Loucy (cell line): ENCODE measurements around the gene P2RX2.

Source experiments
- H2AFZ ChIP-seq: fragments of 200-600 bp; sonication (generic); 2 replicates; pipeline ENCODE4 v1.6.0; 2016; ENCODE audit warnings: antibody characterized with exemption, mild to moderate bottlenecking, low read length, moderate library complexity
- H3F3A ChIP-seq: fragments of 200-600 bp; 2 replicates; pipeline ENCODE4 v1.6.0; 2016; ENCODE audit warnings: antibody characterized with exemption, low read depth, mild to moderate bottlenecking
- H3K27me3 ChIP-seq: fragments of 200-600 bp; sonication (generic); 2 replicates; pipeline ENCODE4 v1.6.1; 2014; ENCODE audit warnings: low read length, mild to moderate bottlenecking; ENCODE audit not compliant: insufficient read depth, poor library complexity, severe bottlenecking
- H3K36me3 ChIP-seq: fragments of 200-600 bp; sonication (generic); 2 replicates; pipeline ENCODE4 v1.6.1; 2016; ENCODE audit warnings: low read length; ENCODE audit not compliant: insufficient read depth
- H3K4me1 ChIP-seq: fragments of 200-600 bp; sonication (generic); 2 replicates; pipeline ENCODE4 v1.5.1; 2014; ENCODE audit warnings: low read length, mild to moderate bottlenecking; ENCODE audit not compliant: insufficient read depth, poor library complexity, severe bottlenecking
- H3K4me2 ChIP-seq: fragments of 200-600 bp; sonication (generic); 2 replicates; pipeline ENCODE4 v1.6.0; 2014; ENCODE audit warnings: antibody characterized with exemption, low read length, low read depth, mild to moderate bottlenecking; ENCODE audit not compliant: poor library complexity, severe bottlenecking
- H3K4me3 ChIP-seq: fragments of 200-600 bp; sonication (generic); 2 replicates; pipeline ENCODE4 v1.5.1; 2014; ENCODE audit warnings: low read length, mild to moderate bottlenecking, mixed read lengths; ENCODE audit not compliant: poor library complexity, severe bottlenecking
- H3K79me2 ChIP-seq: fragments of 200-600 bp; sonication (generic); 2 replicates; pipeline ENCODE4 v1.6.1; 2014; ENCODE audit warnings: low read length; ENCODE audit not compliant: insufficient read depth
- H3K9ac ChIP-seq: fragments of 200-600 bp; sonication (generic); 2 replicates; pipeline ENCODE4 v1.6.0; 2014; ENCODE audit warnings: mild to moderate bottlenecking, low read depth, low read length, moderate library complexity; ENCODE audit not compliant: poor library complexity, severe bottlenecking
- H3K9me2 ChIP-seq: fragments of 200-600 bp; sonication (generic); replicated peaks from 2 replicates; pipeline ENCODE4 v1.6.1; 2016; ENCODE audit warnings: low read depth, low read length, mixed read lengths
- H3K9me3 ChIP-seq: fragments of 200-600 bp; sonication (generic); 2 replicates; pipeline ENCODE4 v1.6.1; 2014; ENCODE audit warnings: mild to moderate bottlenecking, antibody characterized with exemption, low read length, low read depth; ENCODE audit not compliant: insufficient read depth
- H4K20me1 ChIP-seq: fragments of 200-600 bp; sonication (generic); 2 replicates; pipeline ENCODE4 v1.6.0; 2014; ENCODE audit warnings: antibody characterized with exemption, low read length, mild to moderate bottlenecking; ENCODE audit not compliant: insufficient read depth, poor library complexity, severe bottlenecking
- CTCF ChIP-seq: fragments of 200-600 bp; sonication (generic); conservative IDR thresholded peaks from 2 replicates; pipeline ENCODE4 v1.5.1; 2014; ENCODE audit warnings: mild to moderate bottlenecking, antibody characterized with exemption, low read length
- EZH2phosphoT487 ChIP-seq: fragments of 200-600 bp; IDR thresholded peaks from 2 replicates; pipeline ENCODE4 v1.6.1; 2018; ENCODE audit warnings: antibody characterized with exemption, mild to moderate bottlenecking, moderate library complexity, borderline replicate concordance

The P2RX2 gene

GRCh38 chr12:132668191-132669088, 49.9 kb downstream of the P2RX2 start:
- peaks cover 6% of the 10 kb centered on the region; the same call in 1 of the 2 replicates for H3K79me2 ChIP-seq
- H3K36me3 ChIP-seq, result peaks cover 88% of the 10 kb centered on the region
- H3K4me2 ChIP-seq, result no peak overlapping the region
- no peak overlapping the region for H3K9ac ChIP-seq
- H4K20me1 ChIP-seq, result no peaks in the 10 kb centered on the region
- H3K9me3 ChIP-seq, result no peaks in the 10 kb centered on the region
- no peaks in the 10 kb centered on the region for H3K27me3 ChIP-seq
- no peak for TF ChIP-seq EZH2phosphoT487
- no peak for TF ChIP-seq CTCF
- H3F3A ChIP-seq, result no peaks in the 10 kb centered on the region
- H3K9me2 ChIP-seq, result no peaks in the 10 kb centered on the region
- no peak overlapping the region for H2AFZ ChIP-seq
- peaks cover 22% of the 10 kb centered on the region for H3K4me1 ChIP-seq
- no peak overlapping the region for H3K4me3 ChIP-seq

DNA sequence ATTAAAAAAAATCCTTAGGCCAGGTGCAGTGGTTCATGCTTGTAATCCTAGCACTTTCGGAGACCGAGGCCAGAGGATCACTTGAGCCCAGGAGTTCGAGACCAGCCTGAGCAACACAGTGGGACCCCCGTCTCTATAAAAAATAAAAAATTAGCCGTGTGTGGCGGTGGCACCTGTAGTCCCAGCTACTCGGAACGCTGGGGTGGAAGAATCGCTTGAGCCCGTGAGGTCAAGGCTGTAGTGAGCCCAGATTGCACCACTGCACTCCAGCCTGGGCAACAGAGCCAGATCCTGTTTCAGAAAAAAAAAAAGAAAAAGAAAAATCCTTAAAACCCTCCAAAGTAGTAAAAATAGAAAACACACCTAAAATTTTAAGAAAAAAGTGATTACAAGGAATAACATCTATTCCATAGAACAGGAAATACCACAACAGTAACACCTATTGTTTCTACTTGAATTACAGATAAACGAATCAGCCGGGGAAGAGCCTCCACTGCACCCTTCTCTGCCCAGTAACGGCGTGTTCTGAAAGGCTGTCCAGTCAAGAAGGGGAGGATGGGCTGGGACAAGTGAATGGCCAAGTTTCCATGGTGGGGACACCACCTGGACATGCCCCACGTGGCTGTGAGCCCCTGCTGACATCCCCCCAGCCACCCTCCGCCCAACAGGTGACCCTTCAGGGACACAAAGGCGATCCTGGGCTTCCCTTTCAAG, 50.7 kb downstream of the P2RX2 start:
- Histone ChIP-seq H3K9ac (no peak overlapping the region), H3K4me1 (peaks cover 13% of the 10 kb centered on the region), H3K4me3 (no peak overlapping the region), H3K36me3 (peaks cover 86% of the 10 kb centered on the region; the same call in 1 of the 2 replicates), H3F3A (no peaks in the 10 kb centered on the region), H2AFZ (no peak overlapping the region), H3K4me2 (no peak overlapping the region), H3K9me2 (no peaks in the 10 kb centered on the region), H3K9me3 (no peaks in the 10 kb centered on the region), H3K27me3 (no peaks in the 10 kb centered on the region), H3K79me2 (no peaks in the 10 kb centered on the region; the same call in 1 of the 2 replicates), H4K20me1 (no peaks in the 10 kb centered on the region)
- no peak for TF ChIP-seq EZH2phosphoT487
- no peak for TF ChIP-seq CTCF
